H1 (cell line): ENCODE measurements around the gene FGGY. TPM values are rescaled to one million over a fixed set of nuclear protein-coding genes. Genes with fewer than 3 reads are reported as not detected.

Source experiments
- CTCF ChIA-PET: fragments of 300-600 bp; sonication (Branson Sonifier 250); formaldehyde crosslinking; loops from one replicate; lab custom pipeline; 2021; ENCODE audit not compliant: partially characterized antibody; lab: Charles Lee
- POLR2A ChIA-PET: fragments of 300-600 bp; sonication (Branson Sonifier 250); formaldehyde crosslinking; loops from one replicate; lab custom pipeline; 2021; ENCODE audit warnings: inconsistent platforms; ENCODE audit not compliant: partially characterized antibody; lab: Charles Lee
- DNase-seq, 2 experiments: peaks; one replicate each; pipeline versions ENCODE4 v3.0.0 to v3.0.0-alpha.2; 2010 to 2022; ENCODE audit warnings: low spot score in 2 of 2, low read depth in 1 of 2, mixed read lengths in 1 of 2
- FAIRE-seq: peaks from 2 replicates; lab custom pipeline; 2011; peaks lifted over from hg19 to GRCh38; lab: Jason Lieb, UNC
- H2AFZ ChIP-seq: 2 replicates; pipeline ENCODE4 v1.8.1; 2012; ENCODE audit warnings: low read length, inconsistent platforms
- H2AK5ac ChIP-seq: 2 replicates; pipeline ENCODE4 v1.6.1; 2013; ENCODE audit warnings: low read depth, low read length
- H2BK120ac ChIP-seq: replicated peaks from 2 replicates; pipeline ENCODE3; 2013; ENCODE audit warnings: low read depth, low read length, inconsistent platforms
- H2BK12ac ChIP-seq: 2 replicates; pipeline ENCODE4 v1.6.1; 2013; ENCODE audit warnings: low read depth, low read length
- H2BK15ac ChIP-seq: 2 replicates; pipeline ENCODE4 v1.6.1; 2013; ENCODE audit warnings: low read length
- H2BK20ac ChIP-seq: 2 replicates; pipeline ENCODE4 v1.6.1; 2013; ENCODE audit warnings: low read length
- H2BK5ac ChIP-seq: 2 replicates; pipeline ENCODE4 v1.6.1; 2013; ENCODE audit warnings: low read depth, low read length
- H3K14ac ChIP-seq: 2 replicates; pipeline ENCODE4 v1.6.1; 2013; ENCODE audit warnings: inconsistent platforms; ENCODE audit not compliant: insufficient read length
- H3K18ac ChIP-seq: 2 replicates; pipeline ENCODE4 v1.6.1; 2013; ENCODE audit warnings: low read length; ENCODE audit errors: extremely low read depth
- H3K23ac ChIP-seq: 2 replicates; pipeline ENCODE4 v1.6.1; 2013; ENCODE audit warnings: inconsistent platforms; ENCODE audit not compliant: insufficient read length
- H3K23me2 ChIP-seq: 2 replicates; pipeline ENCODE4 v1.6.1; 2013; ENCODE audit warnings: low read depth, low read length
- H3K27ac ChIP-seq: 2 replicates; pipeline ENCODE4 v1.6.1; 2011; ENCODE audit warnings: low read depth, low read length, inconsistent platforms
- H3K27me3 ChIP-seq, 4 experiments: replicated peaks in 1 of 4; 1 replicate in 1 of 4; 2 replicates in 3 of 4; pipeline versions ENCODE4 v1.6.1 to v1.8.1; 2011 to 2013; ENCODE audit warnings: low read length in 3 of 4, mild to moderate bottlenecking in 3 of 4, inconsistent platforms in 2 of 4, mixed read lengths in 2 of 4, moderate library complexity in 1 of 4; ENCODE audit not compliant: control insufficient read depth in 3 of 4, insufficient read depth in 3 of 4; ENCODE audit errors: extremely low read depth in 1 of 4
- H3K36me3 ChIP-seq, 4 experiments: 2 replicates each; pipeline versions ENCODE4 v1.6.1 to v1.8.1; 2011 to 2013; ENCODE audit warnings: mild to moderate bottlenecking in 4 of 4, low read length in 3 of 4, moderate library complexity in 2 of 4, control low read depth in 1 of 4, inconsistent platforms in 1 of 4; ENCODE audit not compliant: insufficient read depth in 4 of 4, control insufficient read depth in 2 of 4
- H3K4ac ChIP-seq: replicated peaks from 2 replicates; pipeline ENCODE3; 2013; ENCODE audit warnings: low read length, low read depth, mixed read lengths, inconsistent platforms; ENCODE audit not compliant: insufficient read length
- H3K4me1 ChIP-seq, 4 experiments: replicated peaks in 1 of 4; 1 replicate in 1 of 4; 2 replicates in 3 of 4; pipeline versions ENCODE4 v1.6.1 to v1.8.1; 2011 to 2013; ENCODE audit warnings: low read length in 3 of 4, inconsistent platforms in 2 of 4, mixed read lengths in 1 of 4; ENCODE audit not compliant: insufficient read depth in 4 of 4, control insufficient read depth in 3 of 4
- H3K4me2 ChIP-seq, 2 experiments: 2 replicates each; pipeline versions ENCODE4 v1.6.1 to v1.8.1; 2011 to 2013; ENCODE audit warnings: low read depth in 2 of 2, low read length in 2 of 2, control low read depth in 1 of 2, inconsistent platforms in 1 of 2, mild to moderate bottlenecking in 1 of 2; ENCODE audit not compliant: insufficient read depth in 1 of 2
- H3K4me3 ChIP-seq, 4 experiments: fragments of 200-600, 300-600 bp in 1 of 4; sonication (generic), shearing (Covaris generic), sonication (Bioruptor Twin) in 1 of 4; 2 replicates each; pipeline versions ENCODE4 v1.5.1 to v1.8.1; 2011 to 2016; ENCODE audit warnings: low read length in 4 of 4, low read depth in 3 of 4, control low read depth in 2 of 4, inconsistent platforms in 2 of 4, mild to moderate bottlenecking in 2 of 4, mixed read lengths in 1 of 4, moderate library complexity in 1 of 4; ENCODE audit not compliant: insufficient read depth in 2 of 4; ENCODE audit errors: extremely low read depth in 1 of 4
- H3K56ac ChIP-seq: replicated peaks from 2 replicates; pipeline ENCODE3; 2013; ENCODE audit warnings: low read depth, mild to moderate bottlenecking, mixed read lengths, low read length, inconsistent platforms; ENCODE audit not compliant: insufficient read length
- H3K79me1 ChIP-seq: 2 replicates; pipeline ENCODE4 v1.6.1; 2013; ENCODE audit warnings: low read depth, low read length, control low read depth
- H3K79me2 ChIP-seq, 2 experiments: 2 replicates each; pipeline versions ENCODE4 v1.6.1 to v1.8.1; 2012 to 2013; ENCODE audit warnings: low read length in 2 of 2, mild to moderate bottlenecking in 2 of 2, inconsistent platforms in 1 of 2; ENCODE audit not compliant: insufficient read depth in 2 of 2, control insufficient read depth in 1 of 2
- H3K9ac ChIP-seq, 4 experiments: replicated peaks in 1 of 4; 1 replicate in 1 of 4; 2 replicates in 3 of 4; pipeline versions ENCODE4 v1.6.1 to v1.8.1; 2011 to 2013; ENCODE audit warnings: low read depth in 3 of 4, low read length in 3 of 4, control low read depth in 2 of 4, mild to moderate bottlenecking in 2 of 4, moderate library complexity in 2 of 4, inconsistent platforms in 1 of 4; ENCODE audit errors: extremely low read depth in 1 of 4
- H3K9me3 ChIP-seq, 2 experiments: 2 replicates each; pipeline versions ENCODE4 v1.6.1 to v1.8.1; 2012 to 2013; ENCODE audit warnings: mild to moderate bottlenecking in 2 of 2, moderate library complexity in 2 of 2, control low read depth in 1 of 2, inconsistent platforms in 1 of 2, low read depth in 1 of 2, low read length in 1 of 2, mixed read lengths in 1 of 2; ENCODE audit not compliant: insufficient read depth in 2 of 2
- H4K20me1 ChIP-seq, 2 experiments: replicated peaks in 1 of 2; 2 replicates each; pipeline versions ENCODE3 to v1.8.1; 2011 to 2013; ENCODE audit warnings: inconsistent platforms in 2 of 2, low read length in 2 of 2, mild to moderate bottlenecking in 1 of 2; ENCODE audit not compliant: insufficient read depth in 2 of 2, control insufficient read depth in 1 of 2
- H4K5ac ChIP-seq: 2 replicates; pipeline ENCODE4 v1.6.1; 2013; ENCODE audit warnings: low read length, low read depth, mixed read lengths, inconsistent platforms; ENCODE audit not compliant: insufficient read length
- H4K8ac ChIP-seq: 2 replicates; pipeline ENCODE4 v1.8.0; 2013; ENCODE audit warnings: mild to moderate bottlenecking, moderate library complexity, low read length, inconsistent platforms; ENCODE audit not compliant: insufficient read depth; ENCODE audit errors: extremely low read depth
- H4K91ac ChIP-seq: replicated peaks from 2 replicates; pipeline ENCODE3; 2013; ENCODE audit warnings: low read length, mixed read lengths, inconsistent platforms; ENCODE audit not compliant: insufficient read length
- BACH1 ChIP-seq: IDR thresholded peaks from 2 replicates; pipeline ENCODE4 v1.6.1; 2012; ENCODE audit warnings: low read length, improper control_type of control experiment
- BCL11A ChIP-seq, 2 experiments: IDR thresholded peaks; one replicate each; pipeline ENCODE4 v1.6.1; 2011; ENCODE audit warnings: low read depth in 2 of 2, low read length in 2 of 2, mild to moderate bottlenecking in 2 of 2
- CEBPB ChIP-seq: IDR thresholded peaks from 2 replicates; pipeline ENCODE4 v1.6.1; 2012; ENCODE audit warnings: low read depth, low read length
- CHD1 ChIP-seq: IDR thresholded peaks from 2 replicates; pipeline ENCODE4 v1.6.1; 2012; ENCODE audit warnings: low read depth, low read length, improper control_type of control experiment
- EP300 ChIP-seq, 2 experiments: IDR thresholded peaks; 1 replicate in 1 of 2; 2 replicates in 1 of 2; pipeline ENCODE4 v1.6.1; 2011 to 2012; ENCODE audit warnings: low read depth in 2 of 2, low read length in 2 of 2, mild to moderate bottlenecking in 2 of 2, borderline replicate concordance in 1 of 2, inconsistent platforms in 1 of 2, moderate library complexity in 1 of 2
- EZH2 ChIP-seq: fragments of 200-600 bp; sonication (generic); IDR thresholded peaks from 2 replicates; pipeline ENCODE4 v1.7.1; 2012; ENCODE audit warnings: low read depth, mild to moderate bottlenecking, moderate library complexity, low read length, inconsistent platforms; ENCODE audit not compliant: severe bottlenecking
- FOSL1 ChIP-seq: IDR thresholded peaks from 2 replicates; pipeline ENCODE4 v1.6.1; 2011; ENCODE audit warnings: mild to moderate bottlenecking, low read depth, low read length, moderate library complexity; ENCODE audit not compliant: insufficient read depth
- GABPA ChIP-seq: IDR thresholded peaks from 2 replicates; pipeline ENCODE4 v1.6.1; 2011; ENCODE audit warnings: mild to moderate bottlenecking, low read length, moderate library complexity, borderline replicate concordance; ENCODE audit not compliant: insufficient read depth
- GTF2F1 ChIP-seq: IDR thresholded peaks from 2 replicates; pipeline ENCODE4 v1.6.1; 2012; ENCODE audit warnings: low read depth, low read length, improper control_type of control experiment, borderline replicate concordance
- JUND ChIP-seq: IDR thresholded peaks from 2 replicates; pipeline ENCODE4 v1.6.1; 2011; ENCODE audit warnings: mild to moderate bottlenecking, improper control_type of control experiment, low read length
- RAD21 ChIP-seq, 2 experiments: IDR thresholded peaks in 1 of 2; conservative IDR thresholded peaks in 1 of 2; 2 replicates each; pipeline ENCODE4 v1.6.1; 2011; ENCODE audit warnings: low read depth in 2 of 2, low read length in 2 of 2, improper control_type of control experiment in 1 of 2, inconsistent platforms in 1 of 2, mild to moderate bottlenecking in 1 of 2, moderate library complexity in 1 of 2
- SP2 ChIP-seq: IDR thresholded peaks from 2 replicates; pipeline ENCODE4 v1.6.1; 2012; ENCODE audit warnings: mild to moderate bottlenecking, low read length, inconsistent platforms
- USF2 ChIP-seq: IDR thresholded peaks from 2 replicates; pipeline ENCODE4 v1.6.1; 2011; ENCODE audit warnings: low read length, improper control_type of control experiment
- WGBS, 2 experiments: shearing (Covaris generic) in 1 of 2; methylation state at CpG; one replicate each; pipeline versions ENCODE4 v1.1.6 to v1.1.7; 2013 to 2015; ENCODE audit warnings: low lambda C conversion rate in 2 of 2, mixed read lengths in 2 of 2, inconsistent platforms in 1 of 2, low coverage in 1 of 2, missing lambda C conversion rate in 1 of 2; ENCODE audit not compliant: insufficient replicate concordance in 2 of 2, insufficient coverage in 1 of 2, insufficient read length in 1 of 2; ENCODE audit errors: extremely low coverage in 1 of 2, missing lambda C conversion rate in 1 of 2; 5-methylcytosine and 5-hydroxymethylcytosine counted together
- polyA plus RNA-seq, 7 experiments: library from polyadenylated mRNA; depleted of rRNA in 3 of 7; stranded (reverse) in 5 of 7; unstranded in 2 of 7; fragments of >200 nt in 5 of 7; fragments of 200-250 nt in 2 of 7; gene quantifications; 1 replicate in 5 of 7; 2 replicates in 1 of 7; 4 replicates in 1 of 7; pipeline versions ENCODE4 v1.2.1 to v1.2.3, GENCODE V29; 2011 to 2013; ENCODE audit warnings: missing spikeins in 2 of 7, mixed read lengths in 2 of 7
- total RNA-seq: library from RNA; stranded (reverse); fragmentation: NEBNext Ultra II Directional; extraction: Animal tissue kit (Norgen Biotek cat#: 25700); gene quantifications from 2 replicates; pipeline ENCODE4 v1.2.1, GENCODE V29; 2021

The FGGY gene
- total and polyA plus RNA-seq, 2 of the 8 experiments (the other 6 are each of a cell fraction or from before 2014, with no cell fraction given) = 10.3 to 12.5 TPM

- Histone ChIP-seq H3K9ac (no peak overlapping the region), H4K20me1 (no peaks in the 10 kb centered on the region), H3K4ac (no peak overlapping the region), H3K27me3 (no peaks in the 10 kb centered on the region), H2AFZ (no peak overlapping the region), H3K23me2 (no peaks in the 10 kb centered on the region), H3K4me2 (no peak overlapping the region), H2AK5ac (no peak overlapping the region), H2BK120ac (no peak overlapping the region), H3K18ac (no peak overlapping the region), H2BK5ac (no peak overlapping the region), H4K5ac (no peak overlapping the region), H3K14ac (no peak overlapping the region), H4K8ac (no peak overlapping the region), H3K36me3 (no peaks in the 10 kb centered on the region), H3K4me3 (no peak overlapping the region), H2BK15ac (no peak overlapping the region; the same call in 1 of the 2 replicates), H3K9me3 (peaks cover 10 to 13% of the 10 kb centered on the region in 2 experiments; a peak in 3 of 4 replicates), H3K23ac (no peak overlapping the region), H3K79me2 (no peaks in the 10 kb centered on the region), H3K56ac (no peak overlapping the region), H3K27ac (no peak overlapping the region), H3K4me1 (0 out of 7 replicates have a peak, but pooled peaks cover 0 to 4% (median 0%) of the 10 kb centered on the region in 4 experiments), H2BK20ac (no peak overlapping the region), H2BK12ac (no peak overlapping the region), H3K79me1 (no peaks in the 10 kb centered on the region), H4K91ac (no peak overlapping the region)
- ChIA-PET CTCF (interaction anchor here (0.5 to 2.7 kb wide), 5 partner anchors 13 to 188 kb away, joined by 3 to 8 read pairs (median 5); no protein-coding TSS in a partner anchor), POLR2A (interaction anchor here (1.6 kb wide), 1 partner anchor 13 kb away, joined by 3 read pairs; no protein-coding TSS in a partner anchor)
- DNase-seq = no peak
- WGBS, 2 experiments = 91% methylated on average over 1 of the region's 1 CpG; no CpG with 5 or more reads in 1 of the 2 experiments
- FAIRE-seq = no peak
- TF ChIP-seq EP300 (IDR thresholded peaks at IDR 0.05; ENCODE audit: borderline replicate concordance in 1 of 2, low read depth in 2 of 2, low read length in 2 of 2) = no peak
- no peak for TF ChIP-seq CEBPB
- TF ChIP-seq EZH2 = no peak
- TF ChIP-seq JUND = no peak
- no peak for TF ChIP-seq GABPA
- TF ChIP-seq GTF2F1 = no peak
- TF ChIP-seq SP2 = no peak
- no peak for TF ChIP-seq USF2
- TF ChIP-seq BACH1 = no peak
- no peak for TF ChIP-seq FOSL1
- TF ChIP-seq CHD1 = no peak
- no peak for TF ChIP-seq BCL11A (IDR thresholded peaks at IDR 0.05; ENCODE audit: low read depth in 2 of 2, low read length in 2 of 2)
- TF ChIP-seq RAD21 (IDR thresholded peaks at IDR 0.05 in 1 of 2, conservative IDR thresholded peaks at IDR 0.05 in 1 of 2; ENCODE audit: low read depth in 2 of 2, low read length in 2 of 2) = no peak
Observed at GRCh38 chr1:59731591-59731990, 434.7 kb downstream of the FGGY start.
